HEK293T (cell line): ENCODE data around the gene FBXL20.

Source experiments
- BHLHE40 ChIP-seq: fragments of 450-650 bp; IDR thresholded peaks from 2 replicates; pipeline ENCODE4 v1.6.1; 2016; ENCODE audit warnings: mild to moderate bottlenecking, moderate library complexity, borderline replicate concordance
- FOXK2 ChIP-seq: fragments of 450-650 bp; IDR thresholded peaks from 2 replicates; pipeline ENCODE4 v1.6.1; 2016; ENCODE audit warnings: mild to moderate bottlenecking
- FOXM1 ChIP-seq: fragments of 450-650 bp; IDR thresholded peaks from 2 replicates; pipeline ENCODE4 v1.6.1; 2017; ENCODE audit warnings: mild to moderate bottlenecking, borderline replicate concordance
- L3MBTL2 ChIP-seq: fragments of 450-650 bp; conservative IDR thresholded peaks from 2 replicates; pipeline ENCODE4 v1.6.1; 2016; ENCODE audit warnings: mild to moderate bottlenecking
- LEF1 ChIP-seq: fragments of 450-650 bp; IDR thresholded peaks from 2 replicates; pipeline ENCODE4 v1.6.1; 2017; ENCODE audit warnings: mild to moderate bottlenecking, borderline replicate concordance
- SP1 ChIP-seq: fragments of 450-650 bp; IDR thresholded peaks from 2 replicates; pipeline ENCODE4 v1.6.1; 2017

DNA sequence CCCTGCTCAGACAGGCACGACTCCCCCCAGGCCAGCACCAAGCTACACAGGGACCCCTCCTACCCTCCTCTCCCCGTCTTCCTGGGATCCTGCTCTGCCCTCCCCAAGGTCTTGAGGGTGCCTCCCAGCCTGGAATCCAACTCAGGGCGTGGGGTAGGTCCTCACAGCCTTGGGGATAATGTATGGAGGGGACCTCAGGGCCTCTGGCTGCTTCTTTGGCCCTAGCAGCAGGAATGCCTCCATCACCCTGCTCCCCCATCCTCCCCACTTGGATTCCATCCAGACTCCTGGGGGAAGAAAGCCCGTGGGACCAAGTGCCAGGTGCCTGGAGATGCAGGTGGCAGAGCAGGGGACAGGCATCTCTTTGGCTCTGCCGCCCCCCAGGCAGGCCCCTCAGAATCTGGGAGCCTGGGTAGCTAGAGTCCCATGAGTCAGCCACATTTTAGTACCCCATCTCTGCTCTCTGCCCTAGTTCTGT lies 164.9 kb downstream of the FBXL20 start:
- TF ChIP-seq FOXM1: no peak
- no peak for TF ChIP-seq SP1
- TF ChIP-seq LEF1: no peak
- no peak for TF ChIP-seq L3MBTL2
- TF ChIP-seq FOXK2: no peak
- TF ChIP-seq BHLHE40: no peak
